PC-3 (cell line): ENCODE data around the gene STOML3. TPM values are rescaled to one million over a fixed set of nuclear protein-coding genes. Genes with fewer than 3 reads are reported as not detected.

ENCODE experiments used
- ATAC-seq: fragments of 200-7000 bp; cut with Tn5 transposase; 2 replicates; pipeline ENCODE4 v1.9.1; 2020; ENCODE audit warnings: mild to moderate bottlenecking, moderate library complexity
- BruUV-seq: library from RNA; stranded (reverse); fragments of 400-500 nt; replicated peaks from 2 replicates; lab custom pipeline; 2021; lab: Mats Ljungman, UMichigan
- CTCF ChIA-PET: fragments of 300-600 bp; sonication (Branson Sonifier 250); formaldehyde crosslinking; loops from one replicate; lab custom pipeline; 2022; ENCODE audit warnings: antibody characterized with exemption; lab: Charles Lee
- POLR2A ChIA-PET: fragments of 300-600 bp; sonication (Branson Sonifier 250); formaldehyde crosslinking; loops from one replicate; lab custom pipeline; 2022; ENCODE audit warnings: antibody characterized with exemption; ENCODE audit not compliant: unreplicated experiment; lab: Charles Lee
- DNase-seq: peaks from one replicate; pipeline ENCODE4 v3.0.0-alpha.2; 2015
- H2AFZ ChIP-seq: fragments of 300-600 bp; sonication (generic); 2 replicates; pipeline ENCODE4 v1.6.0; 2016; ENCODE audit warnings: antibody characterized with exemption, low read length
- H3F3A ChIP-seq: fragments of 300-600 bp; sonication (generic); one replicate; pipeline ENCODE4 v1.6.0; 2017; ENCODE audit warnings: antibody characterized with exemption, low read length, control low read depth, mild to moderate bottlenecking; ENCODE audit not compliant: unreplicated experiment
- H3K27ac ChIP-seq: fragments of 300-600 bp; sonication (generic); 2 replicates; pipeline ENCODE4 v1.5.1; 2016; ENCODE audit warnings: mild to moderate bottlenecking, low read length
- H3K27me3 ChIP-seq: fragments of 300-600 bp; sonication (generic); 2 replicates; pipeline ENCODE4 v1.6.1; 2016; ENCODE audit warnings: low read length, mixed read lengths
- H3K36me3 ChIP-seq: fragments of 300-600 bp; sonication (generic); 2 replicates; pipeline ENCODE4 v1.6.1; 2016; ENCODE audit warnings: low read depth, mixed run types, low read length, mixed read lengths
- H3K4me1 ChIP-seq: fragments of 300-600 bp; sonication (generic); 2 replicates; pipeline ENCODE4 v1.5.1; 2016; ENCODE audit warnings: low read length; ENCODE audit not compliant: insufficient read depth
- H3K4me2 ChIP-seq: fragments of 300-600 bp; sonication (generic); 2 replicates; pipeline ENCODE4 v1.6.0; 2016; ENCODE audit warnings: low read length
- H3K4me3 ChIP-seq: fragments of 300-600 bp; sonication (generic); 2 replicates; pipeline ENCODE4 v1.5.1; 2016; ENCODE audit warnings: mild to moderate bottlenecking, low read length, mixed read lengths
- H3K79me2 ChIP-seq: fragments of 300-600 bp; sonication (generic); 2 replicates; pipeline ENCODE4 v1.6.1; 2017; ENCODE audit warnings: low read length, mixed read lengths
- H3K9ac ChIP-seq: fragments of 300-600 bp; sonication (generic); 2 replicates; pipeline ENCODE4 v1.6.0; 2016; ENCODE audit warnings: mild to moderate bottlenecking, low read length
- H3K9me2 ChIP-seq: fragments of 300-600 bp; sonication (generic); replicated peaks from 2 replicates; pipeline ENCODE4 v1.6.1; 2016; ENCODE audit warnings: mixed run types, low read length, mixed read lengths
- H3K9me3 ChIP-seq: fragments of 300-600 bp; sonication (generic); 2 replicates; pipeline ENCODE4 v1.6.1; 2016; ENCODE audit warnings: low read length, mixed read lengths
- H4K20me1 ChIP-seq: fragments of 300-600 bp; sonication (generic); 2 replicates; pipeline ENCODE4 v1.6.1; 2016; ENCODE audit warnings: low read length, mixed read lengths
- CTCF ChIP-seq: fragments of 300-600 bp; sonication (generic); conservative IDR thresholded peaks from 2 replicates; pipeline ENCODE4 v1.5.1; 2017; ENCODE audit warnings: antibody characterized with exemption, low read depth, mild to moderate bottlenecking, low read length
- EZH2 ChIP-seq: fragments of 300-600 bp; sonication (generic); IDR thresholded peaks from one replicate; pipeline ENCODE4 v1.6.1; 2017; ENCODE audit warnings: antibody characterized with exemption, mild to moderate bottlenecking, low read length; ENCODE audit not compliant: unreplicated experiment
- EZH2phosphoT487 ChIP-seq: fragments of 300-600 bp; sonication (generic); IDR thresholded peaks from 2 replicates; pipeline ENCODE4 v1.6.1; 2018; ENCODE audit warnings: mild to moderate bottlenecking, antibody characterized with exemption, low read length, borderline replicate concordance
- intact Hi-C: fragments of 100-400 bp; cut with micrococcal nuclease; formaldehyde crosslinking; loops from 2 replicates; pipeline ENCODE4 v1.9.0; 2023
- total RNA-seq: library from RNA; depleted of rRNA; stranded (reverse); fragments of >200 nt; gene quantifications from 2 replicates; pipeline ENCODE4 v1.2.3, GENCODE V29; 2014

The STOML3 gene
- total RNA-seq, 1 experiment from 2014 or later, result not detected

- H3K9me2 ChIP-seq, result no peaks in the 10 kb centered on the region
- H4K20me1 ChIP-seq, result peaks cover 19% of the 10 kb centered on the region
- 0 out of 2 replicates have a peak, but pooled peaks cover 5% of the 10 kb centered on the region for H3K4me1 ChIP-seq
- ChIA-PET POLR2A (no interaction called here), CTCF (no interaction called here)
- ATAC-seq (no peak), DNase-seq (no peak)
- no peaks in the 10 kb centered on the region for H3F3A ChIP-seq
- H3K27ac ChIP-seq, result no peak overlapping the region
- no peaks in the 10 kb centered on the region for H3K27me3 ChIP-seq
- peak overlapping the region; percentile 100 for H3K4me2 ChIP-seq
- no peak overlapping the region for H2AFZ ChIP-seq
- no peak for TF ChIP-seq EZH2
- TF ChIP-seq CTCF, result no peak
- no peak for TF ChIP-seq EZH2phosphoT487
- BruUV-seq, result no TSS peak
- intact Hi-C loops, result no loop called here
- H3K4me3 ChIP-seq, result peak overlapping the region; percentile 98; the same call in 1 of the 2 replicates
- peaks cover 80% of the 10 kb centered on the region for H3K79me2 ChIP-seq
- H3K9ac ChIP-seq, result no peak overlapping the region
- no peaks in the 10 kb centered on the region for H3K9me3 ChIP-seq
- H3K36me3 ChIP-seq, result peaks cover 12% of the 10 kb centered on the region
Observed at GRCh38 chr13:39034085-39034484, 43.5 kb upstream of the STOML3 start.

GRCh38 chr13:39032150-39032549, 41.5 kb upstream of the STOML3 start:
- no peak overlapping the region for H3K4me3 ChIP-seq
- no peak for DNase-seq
- no peak for ATAC-seq
- H3K27ac ChIP-seq, result no peak overlapping the region
- H3K36me3 ChIP-seq, result peaks cover 20% of the 10 kb centered on the region
- no peaks in the 10 kb centered on the region for H3K27me3 ChIP-seq
- no peaks in the 10 kb centered on the region for H3K9me2 ChIP-seq
- H2AFZ ChIP-seq, result no peak overlapping the region
- BruUV-seq, result no TSS peak
- peaks cover 63% of the 10 kb centered on the region for H3K79me2 ChIP-seq
- intact Hi-C loops, result no loop called here
- POLR2A ChIA-PET, result no interaction called here
- H3K4me2 ChIP-seq, result no peak overlapping the region
- H3K9me3 ChIP-seq, result no peaks in the 10 kb centered on the region
- H3K9ac ChIP-seq, result no peak overlapping the region
- 0 out of 2 replicates have a peak, but pooled peaks cover 5% of the 10 kb centered on the region for H3K4me1 ChIP-seq
- CTCF ChIA-PET, result no interaction called here
- H4K20me1 ChIP-seq, result peaks cover 18% of the 10 kb centered on the region
- TF ChIP-seq EZH2, result no peak
- no peaks in the 10 kb centered on the region for H3F3A ChIP-seq

GRCh38 chr13:39025433-39025839, 34.8 kb upstream of the STOML3 start:
- ATAC-seq (peak; percentile 71), DNase-seq (peak; percentile 10)
- H3K9ac ChIP-seq, result no peak overlapping the region
- POLR2A ChIA-PET, result no interaction called here
- TF ChIP-seq CTCF (no peak), EZH2 (no peak), EZH2phosphoT487 (no peak)
- H3K79me2 ChIP-seq, result peaks cover under 1% of the 10 kb centered on the region; the same call in 1 of the 2 replicates
- H3K36me3 ChIP-seq, result peaks cover 43% of the 10 kb centered on the region
- H3F3A ChIP-seq, result no peaks in the 10 kb centered on the region
- H3K4me2 ChIP-seq, result no peak overlapping the region
- H3K4me1 ChIP-seq, result 0 out of 2 replicates have a peak, but pooled peaks cover 7% of the 10 kb centered on the region
- no peaks in the 10 kb centered on the region for H3K9me3 ChIP-seq
- intact Hi-C loops, result no loop called here
- BruUV-seq, result no TSS peak
- no peaks in the 10 kb centered on the region for H4K20me1 ChIP-seq
- no peaks in the 10 kb centered on the region for H3K9me2 ChIP-seq
- no peak overlapping the region for H3K4me3 ChIP-seq
- no peak overlapping the region for H2AFZ ChIP-seq
- CTCF ChIA-PET, result no interaction called here
- no peaks in the 10 kb centered on the region for H3K27me3 ChIP-seq
- H3K27ac ChIP-seq, result no peak overlapping the region
